Femur (tissue), 1 donor: ENCODE measurements around the gene LBX1.

Experiments used
- DNase-seq: peaks from one replicate; pipeline ENCODE4 v3.0.0-alpha.2; 2017

Gene LBX1

DNA sequence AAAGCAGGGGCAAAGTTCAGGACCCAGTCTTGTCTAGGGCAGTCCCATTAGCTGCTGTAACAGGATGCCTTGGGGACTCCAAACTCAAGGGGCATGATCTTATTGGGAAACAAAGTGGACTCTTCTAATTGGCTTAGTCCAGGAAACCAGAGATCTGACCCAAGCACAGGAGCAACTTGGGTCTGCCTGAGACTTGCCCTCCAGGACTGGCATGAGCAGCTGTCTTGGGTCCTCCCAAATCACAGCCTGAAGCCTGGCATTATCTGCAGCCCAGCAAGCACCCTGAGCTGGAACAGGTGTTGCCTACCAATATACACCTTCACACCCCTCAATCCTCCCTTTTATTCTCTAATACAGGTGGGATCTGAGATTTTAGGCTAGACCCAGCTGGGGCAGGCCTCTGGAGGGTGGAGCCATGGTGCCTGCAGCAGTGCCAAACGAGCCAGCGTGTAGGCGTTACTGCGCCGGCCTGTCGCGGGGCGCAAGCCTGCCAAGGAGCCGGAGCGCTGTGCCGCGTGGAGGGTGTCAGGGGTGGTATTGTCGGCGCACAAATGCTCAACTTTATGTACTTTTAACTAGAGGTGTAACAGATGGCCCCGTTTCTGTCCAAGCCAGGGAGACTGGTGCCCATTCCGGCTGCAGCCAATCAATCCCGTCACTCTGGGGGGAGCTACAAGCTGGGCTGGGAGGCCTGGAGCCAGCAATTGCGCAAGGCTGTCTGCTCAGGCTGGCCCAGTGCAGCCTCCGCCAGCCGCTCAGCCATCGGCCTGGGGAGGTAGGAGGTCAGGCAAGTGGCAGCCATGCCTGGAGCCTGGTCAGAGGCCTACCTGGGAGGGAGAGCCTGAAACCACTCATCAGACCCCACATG, 12.8 kb upstream of the LBX1 start:
- DNase-seq, result no peak

DNA sequence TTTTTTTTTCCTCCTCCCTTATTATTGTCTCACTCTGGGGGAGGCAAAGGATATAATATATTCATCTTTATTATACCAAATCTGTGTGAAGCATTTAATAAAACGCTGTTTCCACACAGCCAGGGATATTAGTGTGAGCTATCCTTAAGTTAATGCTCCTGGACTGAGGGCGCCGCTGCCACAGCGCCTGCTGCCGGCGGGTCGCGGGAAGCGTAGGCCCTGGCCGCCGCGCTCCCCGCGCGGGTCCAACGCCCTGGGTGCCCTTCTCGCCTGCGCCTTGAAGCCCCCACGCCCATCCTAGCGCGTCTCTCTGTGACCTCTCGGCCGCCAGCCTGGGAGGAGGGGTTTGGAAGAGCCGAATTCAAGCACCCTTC, 9.5 kb upstream of the LBX1 start:
- no peak for DNase-seq

DNA sequence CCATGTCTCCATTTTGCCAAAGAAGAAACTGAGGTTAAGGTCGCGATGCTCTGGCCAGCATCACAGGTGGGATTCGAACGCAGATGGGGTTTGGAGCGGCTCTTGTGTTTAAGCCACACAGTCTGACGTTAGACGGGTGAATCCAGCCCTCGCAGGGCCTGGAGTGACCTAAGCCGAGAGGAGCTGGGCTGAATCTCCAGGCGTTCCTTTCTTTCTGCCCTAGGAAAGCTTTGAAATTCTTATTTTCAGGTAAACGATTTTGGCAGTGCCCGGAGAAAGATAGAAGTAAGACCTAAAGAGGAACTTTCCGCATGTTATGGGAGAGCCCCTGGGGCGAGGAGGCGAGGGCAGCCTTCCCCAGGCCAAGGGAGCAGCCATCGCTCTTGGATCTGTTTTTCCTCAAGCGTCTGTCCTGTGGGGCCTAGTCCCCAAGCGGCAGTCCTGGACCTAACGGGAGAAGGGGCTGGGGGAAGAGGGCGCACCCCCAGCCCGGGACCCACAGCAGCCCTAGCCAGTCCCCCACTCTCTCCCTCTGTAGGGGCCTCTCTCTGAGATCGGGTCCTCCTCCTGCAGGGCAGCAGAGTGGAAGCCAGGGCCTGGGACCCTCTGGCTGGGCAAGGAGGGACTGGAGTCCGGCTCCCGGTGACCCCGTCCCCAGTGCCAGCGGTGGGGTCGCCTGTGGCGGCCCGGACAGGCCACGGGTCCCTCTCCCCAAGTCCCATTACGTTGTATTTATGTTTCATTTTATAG, 8.9 kb upstream of the LBX1 start:
- DNase-seq, result no peak

DNA sequence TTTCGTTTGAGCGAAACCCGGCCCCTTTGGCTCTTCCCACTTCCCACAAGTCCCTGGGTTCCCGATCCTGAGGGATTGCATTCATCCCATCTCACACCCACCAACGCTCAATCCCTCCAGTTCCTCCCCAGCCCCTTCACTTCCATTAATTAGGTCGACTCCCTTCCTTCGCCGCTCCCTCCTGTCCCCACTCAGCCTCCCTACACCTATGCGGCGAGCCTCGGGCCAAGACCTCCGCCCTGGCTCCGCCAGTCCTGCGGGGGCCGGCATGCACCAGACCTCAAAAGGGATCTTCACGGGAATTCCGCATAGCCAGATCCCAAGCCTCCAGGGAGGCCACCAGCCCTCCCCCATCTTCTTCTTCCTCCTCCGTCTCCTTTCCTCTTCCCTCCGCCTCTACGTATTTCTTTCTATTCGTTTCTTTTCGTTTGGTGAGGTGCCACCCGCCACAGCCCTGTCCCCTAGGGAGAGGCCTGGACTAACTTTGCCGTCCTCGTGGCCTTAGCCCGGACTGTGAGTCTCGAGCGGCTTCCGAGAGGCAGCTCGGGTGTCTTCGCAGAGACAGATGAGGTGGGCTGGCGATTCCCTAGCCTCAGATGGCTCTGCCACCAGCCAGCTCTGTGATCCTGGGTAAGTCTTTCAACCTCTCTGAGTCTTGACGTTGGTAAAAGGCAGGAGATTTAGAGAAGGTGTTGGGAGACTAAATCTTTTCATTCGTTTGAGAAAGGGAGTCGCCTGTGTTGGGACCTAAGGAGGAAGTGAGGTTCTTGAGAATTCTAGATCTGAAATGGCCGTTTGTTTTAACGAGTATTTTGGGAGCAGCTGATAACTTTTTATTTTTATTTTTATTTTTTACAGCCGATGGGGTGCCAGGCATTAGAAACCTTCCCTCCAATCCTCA, 8.1 kb upstream of the LBX1 start:
- no peak for DNase-seq

DNA sequence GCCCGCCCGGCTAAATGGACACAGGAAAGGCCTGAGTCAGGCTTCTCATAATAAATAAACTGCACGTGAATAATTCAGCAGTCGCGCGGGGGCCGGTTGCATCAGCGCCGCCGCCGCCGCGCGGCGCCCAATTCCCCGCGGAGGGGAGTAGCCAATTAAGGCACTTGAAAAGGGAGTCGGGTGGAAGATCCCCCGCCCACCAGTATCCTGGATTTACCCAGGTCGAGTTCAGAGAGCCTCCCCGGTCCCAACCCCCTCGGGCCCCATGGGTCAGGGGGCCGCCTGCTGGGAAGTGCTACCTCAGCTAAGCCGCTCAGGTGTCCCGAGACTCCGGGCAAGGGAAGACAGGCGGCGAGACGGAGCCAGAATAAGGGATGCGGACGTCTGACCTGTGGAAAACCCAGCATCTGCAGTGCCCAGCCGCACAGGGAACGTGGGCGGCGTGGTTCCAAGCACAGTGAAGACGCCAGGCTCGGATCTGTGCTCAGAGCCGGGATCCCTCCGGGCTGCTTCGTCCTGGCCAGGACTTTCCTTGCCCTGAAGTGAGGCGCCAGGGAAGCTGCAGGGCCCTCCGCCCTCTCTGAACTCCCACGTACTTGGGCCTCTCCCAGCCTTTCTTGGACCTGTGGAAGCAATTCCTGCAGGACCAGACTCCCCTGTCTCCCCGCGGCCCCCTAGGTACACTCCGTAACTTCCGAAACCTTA, 7.3 kb upstream of the LBX1 start:
- no peak for DNase-seq

DNA sequence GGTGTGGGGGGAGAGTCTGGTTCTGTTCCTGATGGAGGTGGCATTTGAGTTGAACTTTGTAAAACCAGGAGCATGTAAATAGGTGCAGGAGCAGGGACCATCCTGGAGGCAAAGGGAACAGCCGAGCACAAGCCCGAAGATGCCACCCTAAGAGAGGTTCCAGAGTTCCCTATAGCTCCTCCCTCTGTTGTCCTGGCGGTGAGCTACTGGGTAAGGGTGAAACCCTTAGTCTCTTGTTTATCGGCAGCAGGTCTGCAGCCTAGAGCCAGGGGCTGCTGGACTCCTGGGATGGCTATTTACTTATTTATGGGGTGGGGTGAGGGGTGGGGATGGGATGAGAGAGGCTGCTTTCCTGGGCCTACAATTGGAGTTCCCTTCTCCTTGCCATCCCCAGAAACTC, 6.5 kb upstream of the LBX1 start:
- no peak for DNase-seq

DNA sequence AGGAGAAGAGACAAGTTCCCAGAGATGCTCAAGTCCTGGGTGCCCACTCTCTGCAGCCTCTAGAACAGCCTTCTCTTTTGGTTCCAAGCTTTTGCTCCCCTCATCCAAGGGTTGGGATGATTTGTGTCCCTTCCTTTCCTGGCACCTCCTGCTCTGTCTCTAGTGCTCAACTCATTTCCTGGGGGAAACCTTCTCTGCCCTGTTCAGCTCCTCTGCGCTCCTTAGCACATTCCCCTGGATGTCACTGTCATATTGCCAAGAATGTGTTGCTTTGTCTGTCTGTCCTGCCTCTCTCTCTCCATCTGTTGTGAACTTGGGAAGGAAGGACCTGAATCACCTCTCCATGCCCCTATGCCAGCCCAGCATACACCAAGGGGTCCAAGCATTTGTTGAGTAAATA, 5.1 kb upstream of the LBX1 start:
- no peak for DNase-seq

DNA sequence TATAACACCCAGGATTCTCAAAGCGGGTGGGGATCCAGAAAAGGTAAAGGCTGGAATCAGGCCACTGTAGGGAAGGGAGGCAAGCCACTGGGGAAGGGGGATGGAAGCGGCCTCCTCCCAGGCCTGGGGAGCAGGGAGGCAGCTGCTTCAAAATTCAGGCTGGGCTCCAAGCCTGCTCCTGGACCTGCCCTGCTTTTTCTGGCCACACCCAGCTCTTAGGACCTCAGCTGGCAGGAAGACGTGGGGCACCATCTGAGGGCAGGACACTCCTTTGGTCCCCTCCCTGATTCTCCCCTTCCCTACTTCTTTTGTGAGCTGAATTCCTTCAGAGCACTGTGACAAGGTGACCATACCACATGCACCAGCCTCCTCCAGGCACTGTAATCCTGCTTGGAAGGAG, 4.6 kb upstream of the LBX1 start:
- DNase-seq, result no peak

DNA sequence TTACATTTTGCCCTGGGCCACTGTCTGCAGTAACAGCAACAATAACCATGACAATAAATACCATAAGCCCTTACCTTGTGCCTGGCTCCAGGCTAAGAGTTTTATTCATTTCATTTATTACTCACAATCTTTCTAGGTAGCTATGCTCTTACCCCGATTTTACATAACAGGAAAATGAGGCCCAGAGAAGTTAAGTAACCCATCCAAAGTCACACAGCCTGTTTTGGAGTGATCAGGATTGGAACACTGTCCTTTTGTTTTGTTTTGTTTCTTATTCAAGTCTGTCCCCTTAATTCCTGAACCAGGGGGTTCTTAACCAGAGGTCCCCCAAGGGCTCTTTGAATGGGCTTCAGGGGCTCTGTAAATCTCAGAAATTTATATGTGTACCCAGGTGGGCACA, 4.2 kb upstream of the LBX1 start:
- DNase-seq, result no peak

DNA sequence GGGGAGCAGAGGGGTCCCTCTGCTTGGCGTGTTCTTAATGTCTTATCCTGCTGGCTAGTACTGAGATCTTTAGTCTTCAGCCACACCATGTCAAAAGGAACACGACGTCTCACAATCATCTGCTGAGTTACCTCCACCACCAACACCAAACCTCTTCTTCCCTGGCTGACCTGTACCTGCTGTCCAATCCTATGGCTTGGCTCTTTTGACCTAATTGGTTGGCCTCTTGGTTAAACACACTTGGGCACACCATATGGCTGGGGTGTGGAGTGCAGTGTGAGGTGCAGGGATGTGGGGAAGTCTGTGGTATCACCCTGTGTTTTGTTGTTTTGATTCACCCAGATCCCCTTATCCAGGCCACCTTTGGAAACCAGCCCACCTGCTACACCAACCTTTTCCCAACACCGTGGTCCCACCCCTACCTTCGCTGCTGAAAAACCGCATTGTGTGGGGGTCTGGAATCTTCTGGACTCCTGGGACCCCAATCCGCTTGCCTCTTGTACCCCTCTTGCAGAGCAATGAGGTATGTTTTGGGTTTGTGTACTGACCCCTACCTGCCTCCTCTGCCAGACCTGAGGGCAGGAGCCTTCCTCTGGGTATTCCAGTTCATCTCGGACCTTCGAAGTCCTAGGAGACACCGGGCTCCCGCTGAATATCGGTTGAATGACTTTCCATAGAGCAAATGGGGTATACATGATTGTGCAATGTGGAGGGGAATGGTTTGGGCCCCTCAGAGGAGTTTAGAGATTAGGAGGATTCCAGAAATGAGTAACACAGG, 2.8 kb upstream of the LBX1 start:
- no peak for DNase-seq

DNA sequence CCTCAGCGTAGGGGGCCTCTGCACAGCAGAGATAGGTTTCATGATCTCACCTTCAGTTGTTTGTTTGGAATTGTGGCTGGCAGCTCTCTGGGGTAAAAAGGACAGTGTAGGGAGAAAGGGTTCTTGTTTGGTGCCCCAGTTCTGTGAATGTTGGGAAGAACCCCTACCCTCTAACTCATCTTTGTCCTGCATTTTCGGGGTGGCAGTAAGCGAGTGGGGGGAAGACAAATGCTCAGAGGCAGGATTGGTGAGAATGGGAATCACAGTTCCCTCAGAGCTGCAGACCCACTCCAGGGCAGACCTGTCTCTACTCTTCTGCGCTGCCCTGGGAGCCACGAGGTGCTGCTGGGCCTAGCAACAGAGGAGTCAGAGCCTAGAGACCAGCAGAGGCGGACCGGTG, 1.8 kb upstream of the LBX1 start:
- no peak for DNase-seq

DNA sequence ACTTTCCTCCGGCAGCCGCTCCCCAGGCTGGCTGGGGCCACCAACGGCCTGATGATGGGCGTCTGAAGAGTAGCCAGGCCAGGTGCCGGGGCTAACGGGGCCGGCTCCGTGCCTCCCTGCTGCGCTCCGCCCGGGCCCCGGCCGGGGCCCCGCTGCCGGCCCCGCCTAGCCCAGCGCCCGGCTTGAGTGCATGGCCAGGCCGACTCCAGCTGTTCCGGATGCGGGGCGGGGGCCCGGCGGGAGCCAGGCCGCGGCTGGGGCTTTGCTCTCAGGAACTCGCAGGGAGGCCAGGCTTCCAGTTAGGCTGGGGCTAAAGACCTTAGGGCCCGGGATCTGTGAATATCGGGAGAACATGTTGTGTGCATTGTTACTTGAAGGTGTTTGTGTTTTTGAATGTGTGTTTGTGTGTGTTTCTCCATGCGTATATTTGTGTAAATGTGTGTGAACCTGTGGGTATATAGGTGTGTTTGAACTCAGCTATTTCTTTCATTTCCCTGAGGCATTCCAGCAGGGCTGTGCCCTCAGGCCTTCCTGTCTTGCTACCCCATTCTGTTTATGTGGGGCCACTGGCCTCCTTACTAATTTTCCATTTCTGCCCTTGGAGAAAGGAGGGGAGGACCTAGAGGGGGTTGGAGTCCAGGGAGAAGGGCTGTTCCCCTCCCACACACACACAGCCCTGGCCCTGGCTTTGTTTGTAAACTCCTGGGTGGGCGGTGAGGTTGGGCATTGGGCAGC, 1.1 kb upstream of the LBX1 start:
- no peak for DNase-seq

DNA sequence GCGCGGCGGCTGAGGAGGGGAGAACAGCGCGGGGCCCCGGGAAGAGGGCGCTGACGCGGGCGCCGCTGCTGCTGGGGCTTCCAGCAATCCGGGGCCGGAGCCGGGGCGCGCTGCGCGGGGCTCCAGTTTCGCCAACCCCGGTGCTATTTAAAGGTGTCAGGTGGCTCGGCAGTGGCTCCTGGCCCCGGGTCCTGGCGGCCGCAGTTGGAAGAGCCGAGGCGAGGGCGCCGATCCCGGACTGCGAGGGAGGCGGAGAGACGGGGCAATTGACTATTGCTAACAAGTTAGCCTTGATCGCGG, 347 bp downstream of the LBX1 start:
- DNase-seq, result no peak

DNA sequence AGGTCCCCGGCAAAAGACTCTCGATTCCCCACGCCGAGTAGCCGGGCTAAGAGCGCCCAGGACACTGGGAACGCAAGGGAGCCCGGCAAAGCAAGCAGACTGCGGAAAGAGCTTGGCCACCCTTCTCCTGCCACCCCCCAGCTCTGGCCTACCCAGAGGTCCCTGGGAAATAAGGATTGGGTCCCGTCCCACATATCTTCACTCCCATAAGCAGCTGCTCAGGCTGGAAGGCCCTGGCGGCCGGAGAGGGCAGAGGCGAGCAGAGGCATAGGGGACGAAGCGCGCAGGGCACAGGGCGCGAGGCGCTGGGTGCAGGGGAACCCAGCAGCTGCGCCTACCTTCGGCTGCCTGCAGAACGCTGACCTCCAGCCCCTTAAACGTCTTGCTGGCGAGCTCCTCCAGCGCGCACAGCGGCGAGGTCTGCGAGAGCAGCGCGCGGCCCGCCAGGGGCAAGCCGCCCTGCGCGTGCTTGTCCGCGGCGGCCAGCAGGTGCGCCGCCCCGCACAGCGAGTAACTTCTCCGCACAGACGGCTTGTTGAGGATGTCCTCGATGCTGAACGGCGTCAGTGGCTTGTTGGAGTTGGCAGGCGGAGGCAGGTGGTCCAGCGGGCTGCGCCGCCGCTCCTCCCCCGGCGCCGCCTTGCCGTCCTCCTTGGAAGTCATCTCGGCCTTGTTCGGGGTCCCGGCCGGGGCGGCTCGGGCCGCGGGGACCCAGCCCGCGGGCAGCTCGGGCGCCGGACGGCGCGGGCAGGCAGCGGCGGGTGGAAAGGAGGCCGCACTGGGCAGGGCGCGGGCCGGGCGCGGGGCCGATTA, 904 bp downstream of the LBX1 start:
- DNase-seq, result no peak

DNA sequence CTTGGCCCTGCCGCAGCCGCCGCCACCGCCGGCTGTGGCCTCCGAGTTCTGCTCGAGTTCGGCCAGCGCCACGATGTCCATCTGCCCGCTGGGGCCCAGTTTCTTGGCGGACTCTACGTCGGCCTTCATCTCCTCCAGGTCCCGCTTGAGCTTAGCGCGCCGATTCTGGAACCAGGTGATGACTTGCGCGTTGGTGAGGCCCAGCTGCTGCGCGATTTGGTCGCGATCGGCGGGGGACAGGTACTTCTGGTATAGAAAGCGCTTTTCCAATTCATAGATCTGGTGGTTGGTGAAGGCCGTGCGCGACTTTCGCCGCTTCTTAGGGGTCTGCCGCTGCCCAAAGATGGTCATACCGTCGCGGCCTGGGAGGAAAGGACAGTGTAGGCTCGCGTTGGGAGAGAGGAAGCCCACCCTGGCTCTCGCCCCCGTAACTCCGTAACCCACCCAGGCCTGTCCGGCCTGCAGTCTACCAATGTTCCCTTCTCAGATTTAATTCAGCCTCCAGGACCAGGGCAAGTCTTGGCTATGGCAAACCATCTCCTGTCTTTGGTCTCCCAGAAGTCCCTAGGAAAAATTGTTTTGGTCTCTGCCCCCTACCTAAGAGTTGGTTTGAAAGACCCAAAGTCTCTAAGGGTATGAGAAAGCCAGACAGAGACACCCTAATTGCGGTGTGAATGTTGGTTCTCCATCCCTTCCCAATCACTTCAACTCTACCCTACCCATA, 1.7 kb downstream of the LBX1 start:
- DNase-seq, result no peak

DNA sequence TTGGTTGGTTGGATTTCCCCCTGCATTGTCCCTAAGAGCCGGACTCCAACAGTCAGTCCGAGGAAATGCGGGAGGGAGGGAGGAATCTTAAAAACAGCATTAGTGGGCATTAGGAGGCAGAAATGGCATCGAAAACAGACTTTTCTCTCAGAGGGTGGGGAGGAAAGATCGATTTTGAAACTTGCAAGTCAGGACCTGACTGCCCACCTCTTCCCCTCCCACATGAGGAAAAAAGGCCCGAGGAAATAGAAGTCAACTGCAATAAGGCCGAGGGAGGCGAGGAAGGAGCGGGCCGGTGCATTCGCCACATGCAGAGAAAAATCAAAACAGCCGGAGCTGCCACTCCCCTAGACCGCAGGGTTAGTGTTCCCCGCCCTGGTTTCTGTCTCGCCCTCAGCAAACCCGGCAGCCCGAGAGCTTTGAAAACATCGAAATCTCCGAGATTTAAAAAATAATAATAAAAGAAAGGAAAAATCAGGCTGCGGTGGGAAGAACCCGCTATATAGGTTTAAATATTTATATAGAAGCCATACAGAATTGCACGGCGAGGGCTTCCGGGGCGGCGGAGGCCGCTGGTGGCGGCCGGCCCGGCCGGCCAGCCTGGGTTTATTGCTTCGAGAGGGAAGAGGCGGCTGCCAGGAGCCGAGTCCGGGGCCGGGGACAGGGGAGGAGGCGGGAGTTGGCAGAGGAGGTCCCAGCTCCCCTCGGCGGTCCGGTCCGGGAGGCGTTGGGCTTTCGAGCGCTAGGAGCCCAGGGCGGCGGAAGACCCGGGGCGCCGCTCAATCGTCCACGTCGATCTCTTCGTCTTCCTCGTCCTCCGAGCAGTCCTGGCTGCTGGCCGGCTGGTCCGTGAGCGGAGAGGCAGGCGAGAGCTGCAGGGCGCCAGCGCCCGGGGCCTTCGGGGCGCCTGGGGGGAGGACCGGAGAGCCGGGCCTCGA, 2.5 kb downstream of the LBX1 start:
- no peak for DNase-seq

DNA sequence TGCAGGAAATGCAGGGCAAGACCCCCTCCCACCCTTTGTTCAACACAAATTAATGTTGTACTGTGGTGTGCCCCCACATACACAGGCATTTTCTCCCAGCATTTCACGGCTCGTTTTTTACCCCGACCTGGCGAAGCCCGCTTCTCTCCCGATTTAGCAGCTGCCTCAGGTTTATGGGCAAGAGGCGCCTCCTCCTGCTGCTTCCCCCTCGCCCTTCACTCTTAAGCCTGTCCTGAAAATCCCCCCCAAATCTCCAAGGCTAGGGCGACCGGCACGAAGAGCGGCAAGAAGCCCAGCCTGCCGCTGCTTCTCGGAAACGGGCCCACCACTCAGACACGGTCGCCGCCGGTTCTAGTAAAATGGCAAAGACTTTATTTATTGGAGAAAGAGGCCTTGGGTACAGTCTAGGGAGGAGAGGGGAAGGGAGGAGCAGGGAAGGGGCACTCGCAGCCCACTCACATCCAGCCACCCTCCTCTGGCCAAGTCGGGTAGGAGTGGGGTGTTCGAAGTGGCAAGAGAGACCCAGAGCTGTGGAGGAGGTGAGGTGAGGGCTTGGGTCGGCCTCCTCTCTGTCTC, 3.3 kb downstream of the LBX1 start:
- no peak for DNase-seq
